K562 (cell line): ENCODE data around the gene CD300H. TPM values are rescaled to one million over a fixed set of nuclear protein-coding genes. Genes with fewer than 3 reads are reported as not detected.

ENCODE experiments used
- CBX5 ChIP-seq: IDR thresholded peaks from 2 replicates; pipeline ENCODE4 v1.6.1; 2014; ENCODE audit warnings: low read depth, borderline replicate concordance
- DIDO1 ChIP-seq: fragments of 450-650 bp; IDR thresholded peaks from 2 replicates; pipeline ENCODE4 v1.6.1; 2016; ENCODE audit warnings: low read depth, missing biosample characterization, missing genetic modification characterization
- FOXK2 ChIP-seq, 2 experiments: fragments of 450-650 bp; IDR thresholded peaks in 1 of 2; conservative IDR thresholded peaks in 1 of 2; 2 replicates each; pipeline ENCODE4 v1.6.1; 2016; ENCODE audit warnings: low read depth in 2 of 2, mild to moderate bottlenecking in 1 of 2
- NFIC ChIP-seq: fragments of 450-650 bp; IDR thresholded peaks from 2 replicates; pipeline ENCODE4 v1.6.1; 2017; ENCODE audit warnings: mild to moderate bottlenecking, inconsistent platforms
- POLR2B ChIP-seq: fragments of 450-650 bp; IDR thresholded peaks from 2 replicates; pipeline ENCODE4 v1.6.1; 2018; ENCODE audit warnings: low read depth; ENCODE audit not compliant: partially characterized antibody
- POLR3A ChIP-seq: IDR thresholded peaks from 2 replicates; pipeline ENCODE4 v1.6.1; 2011; ENCODE audit warnings: borderline replicate concordance, mild to moderate bottlenecking, moderate library complexity; ENCODE audit not compliant: insufficient read length, insufficient read depth; ENCODE audit errors: extremely low read depth
- TAF9B ChIP-seq: fragments of 450-650 bp; IDR thresholded peaks from 2 replicates; pipeline ENCODE4 v1.6.1; 2018; ENCODE audit warnings: mild to moderate bottlenecking; ENCODE audit not compliant: partially characterized antibody
- polyA plus RNA-seq, 8 experiments: library from polyadenylated mRNA; depleted of rRNA in 4 of 8; stranded (reverse) in 5 of 8; unstranded in 3 of 8; fragments of >200 nt; fragmentation: Nextera tagmentation in 2 of 8; fragmentation: Illumina TruSeq in 1 of 8; extraction: Ambion mirVana in 2 of 8; extraction: Trizol in 1 of 8; gene quantifications; 2 replicates each; pipeline versions ENCODE4 v1.2.1 to v1.2.3, GENCODE V29; 2011 to 2014; ENCODE audit warnings: inconsistent platforms in 1 of 8, missing spikeins in 1 of 8
- total RNA-seq, 7 experiments: library from RNA; depleted of rRNA in 6 of 7; stranded (reverse); fragments of >200 nt in 6 of 7; fragmentation: Illumina TruSeq in 2 of 7; extraction: Trizol in 2 of 7; gene quantifications; 2 replicates each; pipeline versions ENCODE4 v1.2.1 to v1.2.3, GENCODE V29; 2011 to 2021; ENCODE audit warnings: low replicate concordance in 1 of 7
- TF ChIP-seq, protein P1 (sequence below): sonication (generic); formaldehyde crosslinking; IDR thresholded peaks from 2 replicates; pipeline ENCODE4 v1.8.0; 2022; ENCODE audit warnings: mild to moderate bottlenecking, missing genetic modification reagents
- TF ChIP-seq, protein P2 (sequence below): fragments of 450-650 bp; IDR thresholded peaks from 2 replicates; pipeline ENCODE4 v1.6.1; 2017; ENCODE audit warnings: antibody characterized with exemption
- TF ChIP-seq, protein P3 (sequence below): fragments of 250-450 bp; sonication (Bioruptor Pico); IDR thresholded peaks from 2 replicates; pipeline ENCODE4 v1.8.0; 2022; ENCODE audit warnings: inconsistent platforms

Gene CD300H
- total and polyA plus RNA-seq, 9 of the 15 experiments (the other 6 are each of a cell fraction or from before 2014, with no cell fraction given) = not detected

DNA sequence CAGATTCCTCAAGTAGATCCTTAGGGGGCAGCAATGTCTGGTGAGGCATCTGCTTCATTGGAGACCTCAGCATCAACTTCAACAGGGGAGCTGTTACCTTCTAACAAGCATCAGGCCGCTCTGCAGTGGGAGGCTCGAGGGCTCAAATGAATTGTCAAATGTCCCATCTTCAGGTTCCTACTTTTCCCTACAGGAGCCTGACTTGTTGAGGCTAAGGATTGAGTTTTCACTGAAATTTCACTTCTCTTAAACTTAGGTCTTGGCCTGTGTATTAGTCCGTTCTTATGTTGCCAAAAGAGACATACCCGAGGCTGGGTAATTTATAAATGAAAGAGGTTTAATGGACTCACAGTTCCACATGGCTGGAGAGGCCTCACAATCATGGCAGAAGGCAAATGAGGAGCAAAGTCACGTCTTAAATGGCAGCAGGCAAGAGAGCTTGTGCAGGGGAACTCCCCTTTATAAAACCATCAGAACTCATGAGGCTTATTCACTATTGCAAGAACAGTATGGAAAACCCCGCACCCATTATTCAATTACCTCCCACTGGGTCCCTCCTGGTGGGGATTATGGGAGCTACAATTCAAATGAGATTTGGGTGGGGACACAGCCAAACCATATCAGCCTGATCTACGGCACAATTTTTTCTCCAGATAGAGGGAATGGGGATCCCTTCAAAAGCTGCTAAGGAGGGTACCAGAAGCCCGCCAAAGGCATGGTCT lies 29.9 kb upstream of the CD300H start (continued):
- TF ChIP-seq TAF9B = no peak
- TF ChIP-seq FOXK2 (conservative IDR thresholded peaks at IDR 0.05 in 1 of 2, IDR thresholded peaks at IDR 0.05 in 1 of 2; ENCODE audit: low read depth in 2 of 2) = no peak
- TF ChIP-seq CBX5 = no peak
- TF ChIP-seq, protein P1, sequence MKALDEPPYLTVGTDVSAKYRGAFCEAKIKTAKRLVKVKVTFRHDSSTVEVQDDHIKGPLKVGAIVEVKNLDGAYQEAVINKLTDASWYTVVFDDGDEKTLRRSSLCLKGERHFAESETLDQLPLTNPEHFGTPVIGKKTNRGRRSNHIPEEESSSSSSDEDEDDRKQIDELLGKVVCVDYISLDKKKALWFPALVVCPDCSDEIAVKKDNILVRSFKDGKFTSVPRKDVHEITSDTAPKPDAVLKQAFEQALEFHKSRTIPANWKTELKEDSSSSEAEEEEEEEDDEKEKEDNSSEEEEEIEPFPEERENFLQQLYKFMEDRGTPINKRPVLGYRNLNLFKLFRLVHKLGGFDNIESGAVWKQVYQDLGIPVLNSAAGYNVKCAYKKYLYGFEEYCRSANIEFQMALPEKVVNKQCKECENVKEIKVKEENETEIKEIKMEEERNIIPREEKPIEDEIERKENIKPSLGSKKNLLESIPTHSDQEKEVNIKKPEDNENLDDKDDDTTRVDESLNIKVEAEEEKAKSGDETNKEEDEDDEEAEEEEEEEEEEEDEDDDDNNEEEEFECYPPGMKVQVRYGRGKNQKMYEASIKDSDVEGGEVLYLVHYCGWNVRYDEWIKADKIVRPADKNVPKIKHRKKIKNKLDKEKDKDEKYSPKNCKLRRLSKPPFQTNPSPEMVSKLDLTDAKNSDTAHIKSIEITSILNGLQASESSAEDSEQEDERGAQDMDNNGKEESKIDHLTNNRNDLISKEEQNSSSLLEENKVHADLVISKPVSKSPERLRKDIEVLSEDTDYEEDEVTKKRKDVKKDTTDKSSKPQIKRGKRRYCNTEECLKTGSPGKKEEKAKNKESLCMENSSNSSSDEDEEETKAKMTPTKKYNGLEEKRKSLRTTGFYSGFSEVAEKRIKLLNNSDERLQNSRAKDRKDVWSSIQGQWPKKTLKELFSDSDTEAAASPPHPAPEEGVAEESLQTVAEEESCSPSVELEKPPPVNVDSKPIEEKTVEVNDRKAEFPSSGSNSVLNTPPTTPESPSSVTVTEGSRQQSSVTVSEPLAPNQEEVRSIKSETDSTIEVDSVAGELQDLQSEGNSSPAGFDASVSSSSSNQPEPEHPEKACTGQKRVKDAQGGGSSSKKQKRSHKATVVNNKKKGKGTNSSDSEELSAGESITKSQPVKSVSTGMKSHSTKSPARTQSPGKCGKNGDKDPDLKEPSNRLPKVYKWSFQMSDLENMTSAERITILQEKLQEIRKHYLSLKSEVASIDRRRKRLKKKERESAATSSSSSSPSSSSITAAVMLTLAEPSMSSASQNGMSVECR (CRISPR knock-in tag) = no peak
- TF ChIP-seq NFIC = no peak
- no peak for TF ChIP-seq DIDO1 (tag)
- TF ChIP-seq POLR3A = no peak
- TF ChIP-seq, protein P2, sequence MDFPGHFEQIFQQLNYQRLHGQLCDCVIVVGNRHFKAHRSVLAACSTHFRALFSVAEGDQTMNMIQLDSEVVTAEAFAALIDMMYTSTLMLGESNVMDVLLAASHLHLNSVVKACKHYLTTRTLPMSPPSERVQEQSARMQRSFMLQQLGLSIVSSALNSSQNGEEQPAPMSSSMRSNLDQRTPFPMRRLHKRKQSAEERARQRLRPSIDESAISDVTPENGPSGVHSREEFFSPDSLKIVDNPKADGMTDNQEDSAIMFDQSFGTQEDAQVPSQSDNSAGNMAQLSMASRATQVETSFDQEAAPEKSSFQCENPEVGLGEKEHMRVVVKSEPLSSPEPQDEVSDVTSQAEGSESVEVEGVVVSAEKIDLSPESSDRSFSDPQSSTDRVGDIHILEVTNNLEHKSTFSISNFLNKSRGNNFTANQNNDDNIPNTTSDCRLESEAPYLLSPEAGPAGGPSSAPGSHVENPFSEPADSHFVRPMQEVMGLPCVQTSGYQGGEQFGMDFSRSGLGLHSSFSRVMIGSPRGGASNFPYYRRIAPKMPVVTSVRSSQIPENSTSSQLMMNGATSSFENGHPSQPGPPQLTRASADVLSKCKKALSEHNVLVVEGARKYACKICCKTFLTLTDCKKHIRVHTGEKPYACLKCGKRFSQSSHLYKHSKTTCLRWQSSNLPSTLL = no peak
- TF ChIP-seq, protein P3, sequence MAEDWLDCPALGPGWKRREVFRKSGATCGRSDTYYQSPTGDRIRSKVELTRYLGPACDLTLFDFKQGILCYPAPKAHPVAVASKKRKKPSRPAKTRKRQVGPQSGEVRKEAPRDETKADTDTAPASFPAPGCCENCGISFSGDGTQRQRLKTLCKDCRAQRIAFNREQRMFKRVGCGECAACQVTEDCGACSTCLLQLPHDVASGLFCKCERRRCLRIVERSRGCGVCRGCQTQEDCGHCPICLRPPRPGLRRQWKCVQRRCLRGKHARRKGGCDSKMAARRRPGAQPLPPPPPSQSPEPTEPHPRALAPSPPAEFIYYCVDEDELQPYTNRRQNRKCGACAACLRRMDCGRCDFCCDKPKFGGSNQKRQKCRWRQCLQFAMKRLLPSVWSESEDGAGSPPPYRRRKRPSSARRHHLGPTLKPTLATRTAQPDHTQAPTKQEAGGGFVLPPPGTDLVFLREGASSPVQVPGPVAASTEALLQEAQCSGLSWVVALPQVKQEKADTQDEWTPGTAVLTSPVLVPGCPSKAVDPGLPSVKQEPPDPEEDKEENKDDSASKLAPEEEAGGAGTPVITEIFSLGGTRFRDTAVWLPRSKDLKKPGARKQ (CRISPR knock-in tag) = no peak
- no peak for TF ChIP-seq POLR2B
